GM12891 (cell line): Measurements from ENCODE around the gene POLR3A.

Experiments
- PAX5 ChIP-seq: IDR thresholded peaks from 2 replicates; pipeline ENCODE4 v1.6.1; 2011; ENCODE audit warnings: low read length, moderate library complexity, mild to moderate bottlenecking; ENCODE audit not compliant: insufficient read depth, severe bottlenecking
- TAF1 ChIP-seq: IDR thresholded peaks from 2 replicates; pipeline ENCODE4 v1.6.1; 2011; ENCODE audit warnings: low read depth, low read length, control low read depth

- TF ChIP-seq PAX5 (no peak), TAF1 (no peak)
Observed at GRCh38 chr10:77979221-77979620, 50.1 kb downstream of the POLR3A start.
